ENCODE data around the gene PLTP. TPM values are rescaled to one million over a fixed set of nuclear protein-coding genes. Genes with fewer than 3 reads are reported as not detected.

The PLTP gene
- total and polyA plus RNA-seq, 2 of the 13 experiments (the other 11 are each of a cell fraction or from before 2014, with no cell fraction given), result 16.9 to 28.6 TPM

- TF ChIP-seq KLF9 (CRISPR knock-in tag; IDR thresholded peaks at IDR 0.05; ENCODE audit: low read depth), result no peak
- no peak for TF ChIP-seq MXD3 (CRISPR knock-in tag; IDR thresholded peaks at IDR 0.05)
- TF ChIP-seq ZNF333 (CRISPR knock-in tag; IDR thresholded peaks at IDR 0.05; ENCODE audit: borderline replicate concordance), result no peak
- TF ChIP-seq RBM39 (IDR thresholded peaks at IDR 0.05; ENCODE audit: low read depth, low read length, poor library complexity, severe bottlenecking), result no peak
- no peak for TF ChIP-seq SMARCE1 (IDR thresholded peaks at IDR 0.05; ENCODE audit: borderline replicate concordance)
- TF ChIP-seq KDM4B (CRISPR knock-in tag; IDR thresholded peaks at IDR 0.05), result no peak
- TF ChIP-seq PHF21A (CRISPR knock-in tag; IDR thresholded peaks at IDR 0.05), result 0 out of 2 replicates have a peak, but pooled peaks have one; percentile 26
- TF ChIP-seq MTF2 (CRISPR knock-in tag; IDR thresholded peaks at IDR 0.05; ENCODE audit: borderline replicate concordance), result no peak
- peak; percentile 37; the same call in 1 of the 2 replicates for TF ChIP-seq ZNF710 (CRISPR knock-in tag; IDR thresholded peaks at IDR 0.05; ENCODE audit: borderline replicate concordance)
- TF ChIP-seq ELF3 (CRISPR knock-in tag; IDR thresholded peaks at IDR 0.05), result peak; percentile 49; the same call in 1 of the 2 replicates
- no peak for TF ChIP-seq ZNF704 (CRISPR knock-in tag; IDR thresholded peaks at IDR 0.05; ENCODE audit: borderline replicate concordance)
- TF ChIP-seq AHDC1 (CRISPR knock-in tag; IDR thresholded peaks at IDR 0.05; ENCODE audit: borderline replicate concordance), result peak; percentile 51; the same call in 1 of the 2 replicates
- TF ChIP-seq ISX (CRISPR knock-in tag; conservative IDR thresholded peaks at IDR 0.05), result no peak
- TF ChIP-seq TCF12 (IDR thresholded peaks at IDR 0.05), result no peak
- TF ChIP-seq TCF12 (CRISPR knock-in tag; IDR thresholded peaks at IDR 0.05), result no peak
- 0 out of 2 replicates have a peak, but pooled peaks have one; percentile 29 for TF ChIP-seq ZNF331 (CRISPR knock-in tag; IDR thresholded peaks at IDR 0.05)
- peak; percentile 62 for TF ChIP-seq GATAD2A (CRISPR knock-in tag; IDR thresholded peaks at IDR 0.05)
- TF ChIP-seq ZSCAN22 (CRISPR knock-in tag; IDR thresholded peaks at IDR 0.05), result no peak
- peak; percentile 57; the same call in 1 of the 2 replicates for TF ChIP-seq ZNF350 (CRISPR knock-in tag; IDR thresholded peaks at IDR 0.05; ENCODE audit: borderline replicate concordance, low read depth)
- TF ChIP-seq NR2F6 (IDR thresholded peaks at IDR 0.05), result no peak
- TF ChIP-seq NR2F6 (CRISPR knock-in tag; IDR thresholded peaks at IDR 0.05), result no peak
- no peak for TF ChIP-seq ZNF382 (CRISPR knock-in tag; IDR thresholded peaks at IDR 0.05; ENCODE audit: borderline replicate concordance)
These were observed 12.7 kb upstream of the PLTP start (continued) for GRCh38 chr20:45924391-45925261.

Data from HepG2 (cell line).